Neural cell (in vitro differentiated cells): ENCODE results near the gene COL21A1. TPM values are rescaled to one million over a fixed set of nuclear protein-coding genes. Genes with fewer than 3 reads are reported as not detected.

Experiments used
- H2AFZ ChIP-seq: fragments of 200-600, 300-800 bp; sonication (generic), shearing (Covaris generic); 2 replicates; pipeline ENCODE4 v1.6.0; 2014; ENCODE audit warnings: low read depth, mild to moderate bottlenecking, antibody characterized with exemption, low read length, moderate library complexity
- H3F3A ChIP-seq: fragments of 200-600 bp; shearing (Covaris generic); 2 replicates; pipeline ENCODE4 v1.6.1; 2016; ENCODE audit warnings: mild to moderate bottlenecking, moderate library complexity, mixed read lengths, antibody characterized with exemption, low read length; ENCODE audit not compliant: insufficient read depth, poor library complexity, severe bottlenecking
- H3K27ac ChIP-seq: fragments of 200-600, 300-800 bp; sonication (generic), shearing (Covaris generic); 2 replicates; pipeline ENCODE4 v1.5.1; 2014; ENCODE audit warnings: mild to moderate bottlenecking, low read length, moderate library complexity
- H3K27me3 ChIP-seq: fragments of 300-800, 200-600 bp; sonication (generic), shearing (Covaris generic); 2 replicates; pipeline ENCODE4 v1.6.0; 2014; ENCODE audit warnings: mild to moderate bottlenecking, low read depth, low read length, moderate library complexity; ENCODE audit not compliant: insufficient read depth
- H3K36me3 ChIP-seq: fragments of 300-800, 200-600 bp; sonication (generic), shearing (Covaris generic); 2 replicates; pipeline ENCODE4 v1.5.1; 2014; ENCODE audit warnings: mild to moderate bottlenecking, antibody characterized with exemption, low read length, moderate library complexity; ENCODE audit not compliant: insufficient read depth
- H3K4me2 ChIP-seq: fragments of 300-800, 200-600 bp; sonication (generic), shearing (Covaris generic); 2 replicates; pipeline ENCODE4 v1.6.0; 2014; ENCODE audit warnings: mild to moderate bottlenecking, low read length
- H3K4me3 ChIP-seq: fragments of 300-800, 200-600 bp; sonication (generic), shearing (Covaris generic); 2 replicates; pipeline ENCODE4 v1.5.1; 2014; ENCODE audit warnings: mild to moderate bottlenecking, low read length, moderate library complexity
- H3K79me2 ChIP-seq: fragments of 200-600 bp; shearing (Covaris generic); replicated peaks from 2 replicates; pipeline ENCODE4 v1.6.0; 2014; ENCODE audit warnings: mild to moderate bottlenecking, low read length, moderate library complexity; ENCODE audit not compliant: insufficient read depth
- H3K9ac ChIP-seq: fragments of 300-800, 200-600 bp; sonication (generic), shearing (Covaris generic); 2 replicates; pipeline ENCODE4 v1.6.1; 2016; ENCODE audit warnings: mild to moderate bottlenecking, low read length, mixed read lengths
- H3K9me2 ChIP-seq: fragments of 200-600 bp; shearing (Covaris generic); 2 replicates; pipeline ENCODE4 v1.6.1; 2016; ENCODE audit warnings: mild to moderate bottlenecking, low read length, mixed read lengths; ENCODE audit not compliant: insufficient read depth
- H3K9me3 ChIP-seq: fragments of 200-600, 300-800 bp; sonication (generic), shearing (Covaris generic); 2 replicates; pipeline ENCODE4 v1.6.1; 2016; ENCODE audit warnings: mild to moderate bottlenecking, mixed run types, low read length, moderate library complexity, mixed read lengths
- H4K20me1 ChIP-seq: fragments of 200-600 bp; shearing (Covaris generic); 2 replicates; pipeline ENCODE4 v1.6.1; 2016; ENCODE audit warnings: mild to moderate bottlenecking, mixed run types; ENCODE audit not compliant: insufficient read depth
- CTCF ChIP-seq: fragments of 450-650 bp; IDR thresholded peaks from 2 replicates; pipeline ENCODE4 v1.5.1; 2014; ENCODE audit warnings: antibody characterized with exemption, mild to moderate bottlenecking, moderate library complexity; ENCODE audit not compliant: poor library complexity, severe bottlenecking
- EP300 ChIP-seq: fragments of 450-650 bp; conservative IDR thresholded peaks from 2 replicates; pipeline ENCODE4 v1.6.1; 2014; ENCODE audit warnings: antibody characterized with exemption, mild to moderate bottlenecking, moderate library complexity; ENCODE audit not compliant: poor library complexity, severe bottlenecking
- EZH2 ChIP-seq: fragments of 200-600, 300-800 bp; shearing (Covaris generic), sonication (generic); IDR thresholded peaks from 2 replicates; pipeline ENCODE4 v1.6.1; 2014; ENCODE audit warnings: antibody characterized with exemption, low read length, borderline replicate concordance, mild to moderate bottlenecking; ENCODE audit not compliant: insufficient read depth, poor library complexity, severe bottlenecking
- MXI1 ChIP-seq: fragments of 450-650 bp; conservative IDR thresholded peaks from 2 replicates; pipeline ENCODE4 v1.6.1; 2014; ENCODE audit warnings: antibody characterized with exemption, mild to moderate bottlenecking; ENCODE audit not compliant: poor library complexity, severe bottlenecking
- POLR2AphosphoS5 ChIP-seq: IDR thresholded peaks from 2 replicates; pipeline ENCODE4 v1.6.1; 2012
- RAD21 ChIP-seq: fragments of 450-650 bp; conservative IDR thresholded peaks from 2 replicates; pipeline ENCODE4 v1.6.1; 2014; ENCODE audit warnings: antibody characterized with exemption, mild to moderate bottlenecking, moderate library complexity
- REST ChIP-seq: IDR thresholded peaks from 2 replicates; pipeline ENCODE4 v1.6.1; 2012; ENCODE audit warnings: borderline replicate concordance
- SMC3 ChIP-seq: fragments of 450-650 bp; conservative IDR thresholded peaks from 2 replicates; pipeline ENCODE4 v1.6.1; 2014; ENCODE audit warnings: antibody characterized with exemption, mild to moderate bottlenecking, moderate library complexity; ENCODE audit not compliant: poor library complexity
- TAF1 ChIP-seq: IDR thresholded peaks from 2 replicates; pipeline ENCODE4 v1.6.1; 2012; ENCODE audit warnings: low read depth
- polyA plus RNA-seq: library from polyadenylated mRNA; depleted of rRNA; stranded (reverse); fragments of >200 nt; gene quantifications from 2 replicates; pipeline ENCODE4 v1.2.3, GENCODE V29; 2014

The COL21A1 gene
- polyA plus RNA-seq, 1 donor from 2014 or later, result 0.25 TPM

DNA sequence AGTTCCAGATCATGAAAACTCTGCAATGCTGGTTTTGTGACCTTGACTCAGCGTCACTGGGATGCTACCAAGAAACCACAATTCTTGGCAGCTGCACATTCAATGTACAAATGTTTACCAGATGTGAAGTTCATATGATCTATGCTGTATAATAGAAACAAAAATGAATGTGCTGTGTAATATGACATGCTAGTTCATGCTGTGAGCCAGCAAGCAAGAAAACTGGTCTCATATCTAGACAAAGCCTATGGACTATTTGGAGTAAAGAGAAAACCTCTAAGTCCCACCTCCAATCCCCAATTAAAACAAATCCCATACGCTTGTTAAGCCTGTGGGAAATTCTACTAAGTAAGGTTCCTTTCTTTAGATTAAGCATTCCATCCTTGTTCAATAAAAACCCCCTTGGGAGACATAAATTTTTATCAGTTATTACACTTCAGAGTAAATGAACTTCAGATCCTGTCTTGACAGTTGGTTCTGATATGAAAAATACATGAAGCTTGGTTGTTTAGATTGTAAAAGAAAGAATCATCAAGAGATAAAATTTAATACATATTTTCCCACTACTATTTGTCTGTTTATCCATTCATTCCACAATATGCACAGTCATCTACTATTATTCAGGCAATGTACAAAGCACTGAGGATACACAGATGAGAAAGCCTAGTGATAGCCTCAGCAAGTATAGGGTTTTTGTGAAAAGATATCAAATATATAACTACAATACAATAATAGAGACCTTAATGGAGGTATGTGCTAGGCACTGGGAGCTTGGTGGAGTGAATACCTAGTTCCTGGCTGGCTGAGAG is 20.1 kb downstream of the COL21A1 start:
- no peak for TF ChIP-seq TAF1
- H3K4me2 ChIP-seq, result no peak overlapping the region
- H3K9me3 ChIP-seq, result no peaks in the 10 kb centered on the region
- no peak overlapping the region for H3K4me3 ChIP-seq
- no peaks in the 10 kb centered on the region for H3K27me3 ChIP-seq
- H3K27ac ChIP-seq, result no peak overlapping the region
- H3K9me2 ChIP-seq, result no peaks in the 10 kb centered on the region
- no peak overlapping the region for H2AFZ ChIP-seq
- H3K9ac ChIP-seq, result no peak overlapping the region
- no peaks in the 10 kb centered on the region for H3K36me3 ChIP-seq
- H3K79me2 ChIP-seq, result no peaks in the 10 kb centered on the region
- H3F3A ChIP-seq, result no peaks in the 10 kb centered on the region
- H4K20me1 ChIP-seq, result no peaks in the 10 kb centered on the region

GRCh38 chr6:56223995-56224394 is 23.4 kb downstream of the COL21A1 start:
- Histone ChIP-seq H3K36me3 (no peaks in the 10 kb centered on the region), H3K9ac (no peak overlapping the region), H3K27me3 (no peaks in the 10 kb centered on the region), H3K4me3 (no peak overlapping the region), H3K9me3 (no peaks in the 10 kb centered on the region), H3K9me2 (no peaks in the 10 kb centered on the region), H3K79me2 (no peaks in the 10 kb centered on the region), H4K20me1 (no peaks in the 10 kb centered on the region), H3K27ac (no peak overlapping the region), H2AFZ (no peak overlapping the region), H3K4me2 (no peak overlapping the region), H3F3A (no peaks in the 10 kb centered on the region)
- TF ChIP-seq POLR2AphosphoS5, result no peak
- TF ChIP-seq REST, result no peak
- no peak for TF ChIP-seq CTCF
- TF ChIP-seq TAF1, result no peak

DNA sequence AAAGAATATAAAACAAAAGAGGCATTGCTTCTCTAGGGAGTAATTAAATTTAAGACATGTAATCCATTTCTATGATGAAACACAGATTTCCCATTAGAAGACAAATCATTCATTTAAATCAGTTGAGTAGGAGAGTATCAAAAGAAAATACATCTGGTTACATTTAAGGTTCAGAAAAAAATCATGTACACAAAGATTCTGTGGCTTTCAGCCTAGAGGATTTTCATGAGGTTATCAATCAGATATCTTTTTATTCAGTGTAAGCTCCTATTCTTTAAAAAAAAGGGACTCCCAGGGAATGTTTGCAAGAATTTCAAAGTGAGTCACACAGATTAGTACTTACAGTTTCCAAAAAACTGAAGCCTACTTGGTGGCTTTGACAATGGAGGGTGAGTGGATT is 24.9 kb downstream of the COL21A1 start:
- no peaks in the 10 kb centered on the region for H3K9me2 ChIP-seq
- TF ChIP-seq MXI1 (no peak), SMC3 (no peak), TAF1 (no peak), EZH2 (no peak), CTCF (no peak), POLR2AphosphoS5 (no peak), EP300 (no peak), REST (no peak), RAD21 (no peak)

More for the DNA sequence above, 24.9 kb downstream of the COL21A1 start:
- Histone ChIP-seq H2AFZ (no peak overlapping the region), H3K27me3 (no peaks in the 10 kb centered on the region), H3K9ac (no peak overlapping the region), H3K9me3 (no peaks in the 10 kb centered on the region), H3K36me3 (no peaks in the 10 kb centered on the region), H3F3A (no peaks in the 10 kb centered on the region), H3K4me3 (no peak overlapping the region), H3K4me2 (no peak overlapping the region), H4K20me1 (no peaks in the 10 kb centered on the region), H3K79me2 (no peaks in the 10 kb centered on the region), H3K27ac (no peak overlapping the region)
